ENCODE results near the gene ZMPSTE24. TPM values are rescaled to one million over a fixed set of nuclear protein-coding genes. Genes with fewer than 3 reads are reported as not detected.
"Not testable (repeated sequence)": the region's sequence is repeated elsewhere in the genome, so short reads cannot be mapped to it uniquely, and the experiment has no call there.

Gene ZMPSTE24
- 30.1 and 35.3 TPM in 2 replicates for polyA plus RNA-seq (2014; cell fraction: cytosol; rRNA removed)
- 16.2 and 18.2 TPM in 2 replicates for polyA plus RNA-seq (2014; cell fraction: nucleus; rRNA removed)

DNA sequence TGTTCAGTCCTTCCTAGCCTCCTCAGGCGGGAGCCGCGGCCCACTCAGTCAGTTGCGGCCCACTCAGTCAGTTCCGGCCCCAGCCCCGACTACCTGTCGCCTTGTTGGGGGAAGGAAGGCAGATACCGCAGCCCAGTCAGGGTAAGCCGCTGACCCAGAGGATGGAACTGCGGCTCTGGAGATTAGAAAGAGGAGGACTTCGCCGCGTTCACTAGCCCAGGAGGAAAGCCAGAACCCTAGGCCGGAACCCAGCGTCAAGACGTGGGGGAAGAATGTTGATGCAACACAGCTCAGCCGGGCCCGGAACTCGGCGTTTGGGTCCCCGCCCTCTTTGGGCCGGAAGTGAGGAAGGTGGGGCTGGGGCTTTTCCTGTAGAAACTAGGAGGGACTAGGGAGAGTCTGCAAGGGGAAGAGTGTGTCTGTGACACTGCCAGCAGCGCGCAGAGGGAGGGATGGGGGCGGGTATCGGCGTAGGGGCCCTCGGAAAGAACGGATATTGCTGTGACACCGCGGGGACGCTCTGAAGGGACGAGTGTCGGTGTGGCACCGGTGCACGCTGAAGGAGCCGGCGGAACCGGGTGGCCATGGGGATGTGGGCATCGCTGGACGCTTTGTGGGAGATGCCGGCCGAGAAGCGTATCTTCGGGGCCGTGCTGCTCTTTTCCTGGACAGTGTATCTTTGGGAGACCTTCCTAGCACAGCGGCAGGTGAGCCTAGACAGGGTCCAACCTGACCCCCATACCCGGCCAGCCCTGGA is at the start of gene ZMPSTE24:
Gene ZMPSTE24 (plus strand): TSS at position 549 of the 757 bp plus-strand sequence. CDS start 36 bp downstream, at position 585.
- DNase-seq (ENCODE audit: low spot score): peak; percentile 97

DNA sequence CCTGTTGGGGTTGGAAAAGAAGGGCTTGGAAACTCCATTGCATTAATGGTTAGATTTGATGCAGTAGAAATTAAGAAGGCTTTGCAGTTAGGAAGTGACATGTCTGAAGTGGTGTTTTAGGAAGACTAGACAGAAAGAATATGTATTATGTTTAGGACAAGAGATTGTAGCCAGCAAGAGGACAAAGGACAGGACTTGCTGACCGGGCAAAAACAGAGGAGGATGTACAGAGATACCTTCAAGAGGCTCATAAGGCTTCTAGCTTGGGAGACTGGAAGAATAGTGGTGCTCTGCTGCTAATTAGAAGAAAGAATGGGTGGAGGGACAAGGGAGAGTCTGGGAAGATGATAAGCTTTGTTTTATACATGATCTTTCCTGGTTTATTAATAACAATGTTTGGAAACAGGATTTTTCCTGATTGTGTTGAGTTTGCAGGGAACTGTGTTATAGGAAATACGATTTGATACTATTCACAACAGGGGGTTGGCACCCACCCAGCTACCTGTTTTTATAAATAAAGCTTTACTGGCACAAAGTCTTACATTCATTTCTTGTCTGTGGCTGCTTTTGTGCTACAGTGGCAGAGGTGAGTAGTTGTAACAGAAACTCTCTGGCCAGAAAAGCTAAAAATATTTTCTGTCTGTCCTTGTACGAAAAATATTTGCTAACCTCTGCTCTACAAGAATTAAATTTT is 47.4 kb upstream of the ZMPSTE24 start:
- no peak for DNase-seq (ENCODE audit: low spot score)

DNA sequence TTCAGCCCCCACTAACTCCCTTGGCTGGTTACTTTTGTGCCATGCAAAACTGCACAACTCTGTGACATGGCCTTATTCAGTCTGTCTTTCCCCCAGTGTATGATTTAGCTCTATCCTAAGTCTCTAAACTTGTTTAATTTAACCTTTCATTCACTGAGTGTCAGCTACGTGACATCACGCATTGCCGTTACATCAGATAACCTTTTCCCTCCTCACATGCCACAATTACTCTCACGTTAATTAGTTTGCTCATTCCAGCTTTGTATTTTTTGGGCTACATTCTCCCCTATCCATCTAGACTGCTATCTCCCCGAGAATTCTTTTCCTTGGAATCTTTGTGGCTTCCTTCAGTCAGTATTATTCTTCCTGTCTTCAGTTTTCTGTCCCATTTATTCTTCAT is 39.7 kb upstream of the ZMPSTE24 start:
- DNase-seq (ENCODE audit: low spot score): no peak

DNA sequence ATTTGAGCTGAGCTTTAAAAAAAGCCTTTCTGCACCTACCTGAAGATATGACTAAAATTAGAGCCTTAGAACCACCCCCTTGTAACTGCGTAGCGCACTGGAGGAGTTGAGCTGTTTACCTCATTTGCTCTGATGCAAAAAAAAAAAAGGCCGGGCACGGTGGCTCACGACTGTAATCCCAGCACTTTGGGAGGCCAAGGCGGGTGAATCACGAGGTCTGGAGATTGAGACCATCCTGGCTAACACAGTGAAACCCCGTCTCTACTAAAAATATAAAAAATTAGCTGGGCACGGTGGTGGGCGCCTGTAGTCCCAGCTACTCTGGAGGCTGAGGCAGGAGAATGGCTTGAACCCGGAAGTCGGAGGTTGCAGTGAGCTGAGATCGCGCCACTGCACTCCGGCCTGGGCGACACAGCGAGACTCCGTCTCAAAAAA is 36.5 kb upstream of the ZMPSTE24 start:
- DNase-seq (ENCODE audit: low spot score): not testable (repeated sequence)

DNA sequence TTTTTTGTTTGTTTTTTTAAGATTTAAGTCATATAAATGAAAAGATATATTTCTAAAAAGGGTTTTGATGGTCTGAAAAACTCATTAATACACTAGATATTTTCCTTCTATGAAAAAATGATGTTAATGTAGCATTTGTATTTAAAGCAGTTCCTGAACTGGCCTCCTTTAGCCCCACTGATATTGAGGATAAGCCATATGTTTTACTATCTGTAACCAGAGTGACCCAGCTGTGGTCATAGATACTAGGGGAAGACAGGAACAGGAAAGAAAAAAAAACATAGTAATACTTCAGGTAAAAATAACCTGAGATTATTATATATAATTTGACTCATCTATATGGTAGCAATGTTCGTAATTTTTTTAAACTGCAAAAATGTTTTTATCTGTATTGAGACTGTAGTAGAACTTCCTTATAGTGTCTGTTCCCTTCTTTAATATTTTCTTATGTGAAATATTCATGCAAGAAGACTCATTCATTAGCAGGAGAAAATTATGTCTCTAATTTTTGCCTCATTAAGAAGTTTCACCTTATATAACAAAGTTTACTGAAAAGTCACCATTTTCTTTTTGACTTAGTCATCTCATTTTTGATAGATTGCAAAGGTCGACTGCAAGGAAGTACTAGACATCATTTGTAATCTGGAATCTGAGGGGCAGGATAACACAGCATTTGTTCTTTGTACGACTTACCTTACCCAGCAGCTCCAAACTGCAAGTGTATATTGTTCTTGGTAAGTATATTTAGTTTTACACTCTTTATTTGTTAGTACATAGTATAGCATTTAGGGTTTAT is 35.9 kb upstream of the ZMPSTE24 start:
- DNase-seq (ENCODE audit: low spot score): no peak

DNA sequence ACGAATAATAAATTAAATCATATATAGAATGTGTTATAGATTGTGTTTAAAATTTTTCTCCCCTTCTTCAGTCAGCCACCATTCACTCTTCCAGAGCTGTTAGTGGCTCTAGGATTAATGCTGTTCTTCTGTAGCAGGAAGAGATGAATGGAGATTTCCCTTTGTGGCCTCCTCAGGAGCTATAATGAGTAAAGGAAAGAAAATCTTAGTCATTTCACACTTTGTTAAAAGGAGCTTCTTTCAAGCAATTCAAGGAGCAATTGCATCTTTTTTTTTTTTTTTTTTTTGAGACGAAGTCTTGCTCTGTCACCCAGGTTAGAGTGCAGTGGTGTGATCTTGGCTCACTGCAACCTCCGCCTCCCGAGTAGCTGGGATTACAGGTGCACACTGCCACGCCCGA is 34.0 kb upstream of the ZMPSTE24 start:
- DNase-seq (ENCODE audit: low spot score): no peak

DNA sequence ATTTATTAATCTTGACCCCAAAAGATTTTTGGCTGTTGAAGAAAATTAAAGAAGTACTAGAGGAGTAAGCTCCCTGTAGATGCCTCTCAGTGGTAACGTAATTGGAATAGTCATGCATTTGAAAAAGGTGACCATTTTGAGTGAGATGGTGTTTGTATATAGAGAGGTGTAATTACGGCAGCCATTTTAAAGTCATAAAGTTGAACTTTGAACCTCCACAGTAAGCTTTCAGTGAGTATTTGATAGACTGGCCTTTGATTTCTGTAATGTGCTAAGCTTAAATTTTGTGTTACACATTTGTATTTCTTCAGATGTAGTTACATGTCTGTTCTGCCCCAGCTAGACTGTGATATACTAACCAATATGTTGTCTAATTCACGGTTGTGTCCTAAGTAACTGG is 31.8 kb upstream of the ZMPSTE24 start:
- no peak for DNase-seq (ENCODE audit: low spot score)

DNA sequence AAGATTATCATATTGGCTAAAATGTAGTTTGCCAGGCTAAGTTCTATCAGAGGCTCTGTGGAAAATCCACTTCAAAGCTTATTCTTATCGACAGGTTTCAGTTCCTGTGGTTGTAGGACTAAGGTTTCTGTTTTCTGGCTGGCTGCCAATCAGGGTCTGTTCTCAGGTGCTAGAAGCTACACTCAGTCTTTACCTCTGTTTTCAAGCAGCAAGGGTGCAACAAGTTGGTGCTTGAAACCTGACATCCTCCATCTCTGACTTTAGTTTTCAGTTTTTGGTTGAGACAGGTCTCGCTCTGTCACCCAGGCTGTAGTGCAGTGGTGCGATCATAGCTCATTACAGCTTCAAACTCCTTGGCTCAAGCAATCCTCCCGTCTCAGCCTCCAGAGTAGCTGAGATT is 25.6 kb upstream of the ZMPSTE24 start:
- DNase-seq (ENCODE audit: low spot score): no peak

DNA sequence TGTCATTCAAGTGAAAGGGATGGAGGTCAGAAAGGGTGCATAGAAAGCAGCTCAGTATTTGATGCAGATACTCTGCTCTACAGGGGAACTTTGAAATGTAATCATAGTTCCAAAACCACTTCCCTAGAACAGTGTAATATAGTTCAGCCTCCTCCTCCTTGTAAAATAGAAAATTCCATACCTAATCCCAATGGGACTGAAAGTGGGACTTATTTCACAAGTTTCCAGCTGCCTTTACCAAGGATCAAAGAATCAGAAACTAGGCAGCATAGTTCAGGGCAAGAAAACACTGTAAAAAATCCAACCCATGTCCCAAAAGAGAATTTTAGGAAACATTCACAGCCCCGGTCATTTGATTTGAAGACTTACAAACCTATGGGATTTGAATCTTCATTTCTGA is 18.4 kb upstream of the ZMPSTE24 start:
- no peak for DNase-seq (ENCODE audit: low spot score)

DNA sequence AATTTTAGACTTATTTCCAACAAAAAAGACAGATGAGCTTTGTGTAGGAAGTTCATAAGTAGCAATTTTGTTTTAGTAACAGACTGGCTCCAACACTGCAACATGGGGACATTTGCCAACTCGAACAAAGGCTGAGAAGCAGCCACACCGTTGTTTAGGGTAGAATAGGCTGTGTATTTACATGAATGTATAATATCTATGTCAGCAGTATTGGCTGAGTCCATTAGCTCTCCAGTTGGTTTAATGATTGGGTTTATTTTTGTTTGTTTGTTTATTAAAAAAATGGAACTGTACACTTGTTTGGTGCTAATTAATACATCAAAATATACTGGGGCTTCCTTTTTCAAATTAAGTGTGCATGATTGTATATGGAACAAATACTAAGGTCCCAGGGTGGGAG is 17.6 kb upstream of the ZMPSTE24 start:
- DNase-seq (ENCODE audit: low spot score): no peak

DNA sequence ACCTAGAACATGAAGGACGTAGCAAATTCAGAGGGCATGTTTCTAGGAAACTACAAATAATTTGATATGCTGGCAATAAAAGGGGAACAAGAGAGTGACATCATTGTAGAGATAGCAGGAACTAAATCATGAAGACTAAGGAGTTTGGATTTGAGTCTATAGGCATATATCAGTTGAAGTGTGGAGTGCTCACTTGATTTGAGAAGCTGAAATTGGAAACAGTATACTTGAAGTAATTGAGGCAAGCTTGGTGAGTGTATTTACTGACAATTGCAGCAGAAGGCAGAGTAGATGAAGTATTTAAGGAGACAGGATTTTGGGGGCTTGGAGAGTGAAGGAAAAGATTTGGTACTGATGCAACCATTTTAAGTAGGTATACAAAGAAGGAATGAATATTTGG is 16.7 kb upstream of the ZMPSTE24 start:
- no peak for DNase-seq (ENCODE audit: low spot score)

DNA sequence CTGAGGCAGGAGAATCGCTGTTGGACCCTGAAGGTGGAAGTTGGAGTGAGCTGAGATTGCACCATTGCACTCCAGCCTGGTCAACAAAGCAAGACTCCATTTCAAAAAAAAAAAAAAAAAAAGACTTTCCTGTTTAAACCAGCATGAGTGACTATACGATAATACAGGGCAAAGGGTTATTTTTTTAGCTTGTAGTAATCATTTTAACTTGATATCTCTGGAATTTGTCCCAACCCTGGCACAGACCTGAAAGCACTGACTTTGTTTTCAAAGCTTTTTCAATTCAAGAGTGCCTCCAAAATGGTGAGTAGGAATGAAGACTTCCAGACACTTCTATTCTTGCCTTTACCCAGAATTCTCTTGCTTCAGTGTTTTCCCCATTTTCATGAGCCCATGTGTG is 14.7 kb upstream of the ZMPSTE24 start:
- no peak for DNase-seq (ENCODE audit: low spot score)

DNA sequence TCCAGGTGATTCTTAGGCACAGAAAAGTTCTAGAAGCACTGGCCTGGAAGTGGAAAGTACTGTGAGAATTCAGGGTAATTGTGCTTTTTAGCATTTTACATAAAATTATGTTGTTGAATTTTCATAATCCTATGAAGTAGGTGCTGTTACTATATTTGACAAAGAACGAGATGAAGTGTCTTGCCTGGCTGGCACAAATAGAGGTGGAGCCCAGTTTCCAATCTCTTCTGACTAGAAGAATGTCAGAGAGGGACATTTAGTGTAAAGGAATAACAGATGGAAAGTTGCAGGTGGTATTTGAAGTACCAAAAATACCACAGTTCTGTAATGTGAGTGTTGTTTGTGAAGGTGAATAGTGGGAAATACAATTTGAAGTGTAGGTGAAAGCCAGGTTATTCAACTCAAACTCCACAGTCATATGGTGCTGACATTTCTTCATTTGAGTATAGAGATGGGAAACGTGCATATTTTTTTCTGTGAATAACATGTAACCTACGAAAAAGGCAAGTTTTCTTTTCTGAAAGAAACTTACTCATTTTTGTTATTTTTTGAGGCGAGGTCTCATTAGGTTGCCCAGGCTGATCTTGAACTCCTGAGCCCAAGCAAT is 13.8 kb upstream of the ZMPSTE24 start:
- no peak for DNase-seq (ENCODE audit: low spot score)

DNA sequence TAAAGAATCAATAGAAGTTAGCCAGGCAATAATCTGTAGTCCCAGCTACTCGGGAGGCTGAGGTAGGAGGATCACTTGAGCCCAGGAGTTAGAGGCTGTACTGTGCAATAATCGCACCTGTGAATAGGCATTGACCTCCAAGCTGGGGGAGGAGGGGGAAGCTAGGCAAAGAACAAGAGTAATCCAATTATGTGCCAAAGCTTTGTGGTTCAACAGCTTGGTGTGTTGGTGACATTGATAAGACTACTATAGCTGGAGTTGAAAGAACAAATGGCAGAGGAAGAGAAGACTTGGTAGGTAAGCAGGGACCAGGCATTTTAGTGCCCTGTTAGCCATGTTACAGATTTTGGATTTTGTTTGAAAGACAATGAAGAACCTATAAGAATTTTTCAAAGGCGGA is 12.3 kb upstream of the ZMPSTE24 start:
- no peak for DNase-seq (ENCODE audit: low spot score)

DNA sequence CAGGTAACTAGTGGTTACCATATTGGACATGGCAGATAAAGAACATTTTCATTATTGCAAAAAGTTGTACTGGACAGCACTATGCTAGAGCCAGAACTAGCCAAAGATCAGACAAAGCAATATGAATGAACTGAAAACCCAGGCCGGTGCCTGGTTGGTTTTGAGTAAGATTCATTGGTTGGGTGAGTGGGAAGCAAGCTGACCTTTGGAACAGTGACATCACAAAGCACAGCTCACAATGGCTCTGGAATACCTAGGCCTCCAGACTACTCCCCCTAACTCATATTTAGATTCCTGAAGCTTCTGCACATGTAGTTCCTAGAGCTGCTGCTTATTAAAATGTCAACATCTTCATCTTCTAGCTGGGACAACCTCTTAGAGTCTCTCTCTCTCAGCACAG is 10.4 kb upstream of the ZMPSTE24 start, which contains the start of gene TMCO2:
Gene TMCO2 (plus strand): TSS at position 283 of the 400 bp plus-strand sequence. CDS start 57 bp downstream, at position 340.
- no peak for DNase-seq (ENCODE audit: low spot score)

DNA sequence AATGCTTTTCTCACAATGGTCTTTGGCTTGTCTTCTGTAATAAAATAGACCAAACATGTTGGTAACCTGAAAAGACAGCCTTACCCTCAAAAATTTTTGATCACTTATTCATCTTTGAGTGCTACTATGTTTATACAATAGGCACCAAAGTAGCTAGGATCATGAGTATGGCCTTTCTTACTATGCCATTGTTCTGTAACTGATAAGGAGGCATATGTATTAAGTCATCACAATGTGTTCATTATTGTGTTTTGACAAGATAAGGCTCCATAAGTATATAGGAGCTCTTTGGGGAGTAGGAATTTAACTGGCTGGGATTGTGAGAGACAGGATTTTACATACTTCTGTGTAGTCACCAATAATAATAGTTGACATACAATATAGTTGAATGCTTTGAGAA is 9.6 kb upstream of the ZMPSTE24 start:
- DNase-seq (ENCODE audit: low spot score): no peak

DNA sequence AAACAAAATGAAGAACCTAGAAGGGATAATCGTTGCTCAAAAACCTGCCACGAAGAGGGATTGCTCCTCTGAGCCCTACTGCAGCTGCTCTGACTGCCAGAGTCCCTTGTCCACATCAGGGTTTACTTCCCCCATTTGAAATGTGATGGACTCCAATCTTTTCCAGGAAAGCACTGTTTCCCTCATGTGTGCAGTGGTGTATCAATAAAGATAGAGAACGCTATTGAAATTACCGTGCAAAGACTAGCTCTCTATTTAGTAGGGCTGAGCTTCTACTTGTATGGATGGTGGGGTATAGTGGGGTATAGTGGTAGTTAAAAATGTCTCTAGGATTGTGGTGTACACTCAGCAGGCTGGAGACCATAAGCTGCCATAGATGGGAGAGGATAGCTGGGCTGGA is 6.6 kb upstream of the ZMPSTE24 start:
- DNase-seq (ENCODE audit: low spot score): no peak

DNA sequence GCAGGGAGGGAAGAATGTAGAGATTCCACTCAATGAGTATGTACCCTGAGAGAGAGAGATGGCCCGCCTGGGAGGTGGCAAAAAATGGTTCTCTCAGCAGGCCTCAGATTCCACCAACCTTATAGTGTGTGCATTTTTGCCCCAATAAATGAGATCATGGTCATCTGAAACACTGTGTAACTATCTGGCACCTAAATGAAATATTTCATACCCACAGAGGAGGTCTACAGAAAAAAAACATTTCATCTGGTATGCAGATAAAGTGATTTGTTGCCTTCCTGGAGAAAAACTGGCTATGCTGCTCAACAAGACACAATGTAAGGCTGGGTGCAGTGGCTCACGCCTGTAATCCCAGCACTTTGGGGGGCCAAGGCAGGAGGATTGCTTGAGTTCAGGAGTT is 5.4 kb upstream of the ZMPSTE24 start:
- DNase-seq (ENCODE audit: low spot score): no peak

DNA sequence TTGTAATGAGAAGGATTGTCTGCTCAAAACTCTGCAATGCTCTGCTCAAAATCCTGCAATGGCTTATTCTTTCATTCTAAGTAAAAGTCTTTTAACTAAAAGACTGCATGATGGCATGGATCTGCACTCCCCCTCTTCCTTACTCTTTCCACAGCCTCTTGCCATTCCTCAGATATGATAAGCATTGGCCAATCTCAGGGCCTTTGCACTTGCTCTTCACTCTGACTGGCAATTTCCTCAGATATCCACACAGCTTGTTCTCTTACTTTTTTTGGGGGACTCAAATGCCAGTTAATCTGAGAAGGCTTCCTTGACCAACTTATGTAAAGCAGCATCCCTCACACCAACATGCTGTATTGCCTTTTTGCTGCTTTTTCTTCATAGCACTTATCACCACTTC is 2.8 kb upstream of the ZMPSTE24 start:
- no peak for DNase-seq (ENCODE audit: low spot score)

DNA sequence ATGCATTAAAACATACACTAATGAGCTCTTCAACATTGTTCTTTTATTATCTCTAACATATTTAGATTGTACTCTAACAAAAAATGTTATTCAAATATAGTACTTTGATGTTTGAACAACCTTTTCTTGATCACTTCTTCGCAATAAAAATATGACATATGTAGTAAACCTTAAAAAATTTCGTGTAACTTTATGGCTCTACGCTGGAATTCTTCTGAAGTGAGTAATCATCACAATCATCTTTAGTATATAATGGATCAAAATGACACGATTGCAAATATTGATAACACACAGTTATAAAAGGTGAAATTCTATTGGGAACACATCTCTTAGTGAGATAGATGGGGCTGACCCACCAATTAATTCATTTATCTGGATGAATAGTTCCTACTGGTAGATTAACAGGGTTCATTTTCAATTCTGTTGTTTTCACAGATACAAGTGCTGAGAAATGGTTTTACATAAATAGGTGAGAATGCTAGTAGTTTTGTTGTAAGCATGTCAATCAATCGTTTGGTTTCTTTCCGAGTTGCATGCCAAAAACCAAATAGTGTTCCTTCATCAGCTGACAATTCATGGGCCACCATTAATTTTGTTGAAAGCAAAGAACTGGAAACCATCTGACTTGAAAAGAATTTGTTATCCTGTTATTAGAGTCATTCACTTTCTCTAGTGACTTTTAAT is 1.5 kb upstream of the ZMPSTE24 start:
- no peak for DNase-seq (ENCODE audit: low spot score)

DNA sequence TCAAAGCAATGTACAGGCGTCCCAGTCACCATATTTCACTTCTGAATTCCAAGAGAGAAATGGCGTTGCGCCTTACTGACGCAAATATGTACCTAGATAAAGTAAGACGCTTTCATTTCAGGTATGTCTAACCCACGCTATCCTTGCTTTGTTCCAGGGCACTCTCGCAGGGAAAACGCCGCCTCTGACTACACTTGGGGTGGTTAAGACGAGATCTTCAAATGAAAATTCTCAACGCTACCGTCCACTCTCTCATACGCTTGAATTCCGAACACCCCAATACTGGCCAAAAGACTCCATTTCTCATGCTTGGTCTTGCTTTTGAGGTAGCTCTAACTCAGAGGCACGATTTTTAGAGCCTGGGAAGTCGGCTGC is 736 bp upstream of the ZMPSTE24 start:
- DNase-seq (ENCODE audit: low spot score): no peak
